HepG2 (cell line): ENCODE data around the gene TPM2. TPM values are rescaled to one million over a fixed set of nuclear protein-coding genes. Genes with fewer than 3 reads are reported as not detected.

Source experiments
- CREM ChIP-seq, 2 experiments: sonication (generic) in 1 of 2; formaldehyde crosslinking in 1 of 2; IDR thresholded peaks; 2 replicates each; pipeline versions ENCODE4 v1.4.0 to v1.6.1; 2016 to 2020; ENCODE audit warnings: antibody characterized with exemption in 1 of 2, mild to moderate bottlenecking in 1 of 2, missing genetic modification reagents in 1 of 2
- HNF1A ChIP-seq, 2 experiments: sonication (generic) in 1 of 2; formaldehyde crosslinking in 1 of 2; IDR thresholded peaks; 2 replicates each; pipeline versions ENCODE4 v1.4.0 to v1.6.1; 2016 to 2020; ENCODE audit warnings: borderline replicate concordance in 1 of 2, low read depth in 1 of 2, mild to moderate bottlenecking in 1 of 2, missing genetic modification reagents in 1 of 2
- IKZF4 ChIP-seq: sonication (generic); formaldehyde crosslinking; IDR thresholded peaks from 2 replicates; pipeline ENCODE4 v1.5.1; 2020; ENCODE audit warnings: borderline replicate concordance, mild to moderate bottlenecking, low read depth, missing genetic modification reagents; ENCODE audit errors: not compliant biosample characterization
- KLF12 ChIP-seq: sonication (generic); formaldehyde crosslinking; IDR thresholded peaks from 2 replicates; pipeline ENCODE4 v1.4.0; 2020; ENCODE audit warnings: missing genetic modification reagents, borderline replicate concordance
- RARG ChIP-seq: sonication (generic); formaldehyde crosslinking; IDR thresholded peaks from 2 replicates; pipeline ENCODE4 v1.4.0; 2020; ENCODE audit warnings: low read depth, mild to moderate bottlenecking, missing genetic modification reagents
- RFXANK ChIP-seq: IDR thresholded peaks from 2 replicates; pipeline ENCODE4 v1.6.1; 2016
- SUZ12 ChIP-seq: fragments of 150-350 bp; IDR thresholded peaks from 2 replicates; pipeline ENCODE4 v1.6.1; 2014; ENCODE audit warnings: low read depth, low read length
- TEAD2 ChIP-seq: sonication (generic); formaldehyde crosslinking; IDR thresholded peaks from 2 replicates; pipeline ENCODE4 v1.9.0; 2021; ENCODE audit warnings: missing genetic modification reagents
- ZNF333 ChIP-seq: sonication (generic); formaldehyde crosslinking; IDR thresholded peaks from 2 replicates; pipeline ENCODE4 v1.4.0; 2020; ENCODE audit warnings: mild to moderate bottlenecking, missing genetic modification reagents, borderline replicate concordance
- ZNF556 ChIP-seq: sonication (generic); formaldehyde crosslinking; IDR thresholded peaks from 2 replicates; pipeline ENCODE4 v1.4.0; 2020; ENCODE audit warnings: mild to moderate bottlenecking, missing genetic modification reagents, borderline replicate concordance
- ZNF615 ChIP-seq: sonication (generic); formaldehyde crosslinking; IDR thresholded peaks from 2 replicates; pipeline ENCODE4 v1.5.0; 2020; ENCODE audit warnings: mild to moderate bottlenecking, missing genetic modification reagents, borderline replicate concordance
- ZNF616 ChIP-seq: sonication (generic); formaldehyde crosslinking; IDR thresholded peaks from 2 replicates; pipeline ENCODE4 v1.5.0; 2020; ENCODE audit warnings: low read depth, mild to moderate bottlenecking, missing genetic modification reagents
- ZNF749 ChIP-seq: sonication (generic); formaldehyde crosslinking; IDR thresholded peaks from 2 replicates; pipeline ENCODE4 v1.8.0; 2022; ENCODE audit warnings: mild to moderate bottlenecking, missing genetic modification reagents, moderate library complexity, borderline replicate concordance
- polyA plus RNA-seq, 8 experiments: library from polyadenylated mRNA; depleted of rRNA in 3 of 8; stranded (reverse) in 7 of 8; unstranded in 1 of 8; fragments of >200 nt; fragmentation: Illumina TruSeq in 4 of 8; extraction: Trizol in 4 of 8; gene quantifications; 2 replicates each; pipeline versions ENCODE4 v1.2.1 to v1.2.3, GENCODE V29; 2011 to 2016; ENCODE audit warnings: low read depth in 4 of 8, missing spikeins in 1 of 8, mixed read lengths in 1 of 8; ENCODE audit not compliant: insufficient read depth in 1 of 8
- total RNA-seq, 5 experiments: library from RNA; depleted of rRNA; stranded (reverse); fragments of >200 nt; fragmentation: Illumina TruSeq; extraction: Trizol; gene quantifications; 2 replicates each; pipeline ENCODE4 v1.2.3, GENCODE V29; 2016; ENCODE audit warnings: low read depth in 1 of 5
- TF ChIP-seq, protein P1 (sequence below): fragments of 450-650 bp; IDR thresholded peaks from 2 replicates; pipeline ENCODE4 v1.6.1; 2017
- TF ChIP-seq, protein P2 (sequence below): sonication (generic); formaldehyde crosslinking; IDR thresholded peaks from 2 replicates; pipeline ENCODE4 v1.5.0; 2020; ENCODE audit warnings: missing genetic modification reagents, mild to moderate bottlenecking, borderline replicate concordance
- TF ChIP-seq, protein P3 (sequence below): sonication (generic); formaldehyde crosslinking; IDR thresholded peaks from 2 replicates; pipeline ENCODE4 v1.5.0; 2020; ENCODE audit warnings: missing genetic modification reagents, mild to moderate bottlenecking, borderline replicate concordance
- TF ChIP-seq, protein P4 (sequence below): sonication (generic); formaldehyde crosslinking; conservative IDR thresholded peaks from 2 replicates; pipeline ENCODE4 v1.4.0; 2020; ENCODE audit warnings: mild to moderate bottlenecking, missing genetic modification reagents, moderate library complexity

Gene TPM2
- total and polyA plus RNA-seq, 2 of the 13 experiments (the other 11 are each of a cell fraction or from before 2014, with no cell fraction given): 3.1 to 10.7 TPM

DNA sequence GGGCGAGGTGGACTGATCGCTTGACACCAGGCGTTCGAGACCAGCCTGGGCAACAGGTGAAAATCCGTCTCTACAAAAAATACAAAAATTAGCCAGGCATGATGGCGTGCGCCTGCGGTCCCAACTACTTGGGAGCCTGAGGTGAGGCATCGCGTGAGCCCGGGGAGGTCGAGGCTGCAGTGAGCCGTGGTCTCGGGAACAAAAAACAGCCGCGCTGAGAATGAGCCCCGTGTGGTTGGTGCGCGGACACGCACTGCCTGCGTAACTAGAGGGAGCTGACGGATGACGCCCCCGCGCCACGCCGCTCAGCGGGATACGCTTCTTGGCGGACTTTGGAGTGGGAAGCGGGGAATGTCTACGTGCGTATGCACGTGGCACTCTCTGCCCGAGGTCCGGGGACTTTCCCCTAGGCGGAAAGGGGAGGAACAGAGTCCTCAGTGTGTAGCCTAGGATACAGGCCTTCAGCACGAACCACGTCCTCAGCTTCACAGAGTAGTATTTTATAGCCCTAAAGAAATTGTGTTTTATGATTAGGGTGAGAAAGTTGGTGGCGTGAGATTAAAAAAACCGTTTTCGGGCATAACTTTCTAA, 32.1 kb downstream of the TPM2 start, which contains the start of gene RMRP (continued):
- TF ChIP-seq KLF12 (peak; percentile 92; the same call in 1 of the 2 replicates), ZNF333 (CRISPR knock-in tag) (no peak), SUZ12 (no peak), RARG (CRISPR knock-in tag) (no peak; the same call in 1 of the 2 replicates), HNF1A (IDR thresholded peaks at IDR 0.05; ENCODE audit: low read depth) (peak; percentile 65), HNF1A (CRISPR knock-in tag; IDR thresholded peaks at IDR 0.05; ENCODE audit: borderline replicate concordance) (peak; percentile 78), RFXANK (CRISPR knock-in tag) (no peak; the same call in 1 of the 2 replicates), ZNF556 (CRISPR knock-in tag) (peak; percentile 94; the same call in 1 of the 2 replicates), ZNF749 (CRISPR knock-in tag) (peak; percentile 97), ZNF616 (CRISPR knock-in tag) (peak; percentile 89), TEAD2 (CRISPR knock-in tag) (peak; percentile 93), IKZF4 (CRISPR knock-in tag) (peak; percentile 78), CREM (IDR thresholded peaks at IDR 0.05) (peak; percentile 83), CREM (CRISPR knock-in tag; IDR thresholded peaks at IDR 0.05) (peak; percentile 45), ZNF615 (CRISPR knock-in tag) (no peak)
- TF ChIP-seq, protein P1, sequence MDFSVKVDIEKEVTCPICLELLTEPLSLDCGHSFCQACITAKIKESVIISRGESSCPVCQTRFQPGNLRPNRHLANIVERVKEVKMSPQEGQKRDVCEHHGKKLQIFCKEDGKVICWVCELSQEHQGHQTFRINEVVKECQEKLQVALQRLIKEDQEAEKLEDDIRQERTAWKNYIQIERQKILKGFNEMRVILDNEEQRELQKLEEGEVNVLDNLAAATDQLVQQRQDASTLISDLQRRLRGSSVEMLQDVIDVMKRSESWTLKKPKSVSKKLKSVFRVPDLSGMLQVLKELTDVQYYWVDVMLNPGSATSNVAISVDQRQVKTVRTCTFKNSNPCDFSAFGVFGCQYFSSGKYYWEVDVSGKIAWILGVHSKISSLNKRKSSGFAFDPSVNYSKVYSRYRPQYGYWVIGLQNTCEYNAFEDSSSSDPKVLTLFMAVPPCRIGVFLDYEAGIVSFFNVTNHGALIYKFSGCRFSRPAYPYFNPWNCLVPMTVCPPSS: no peak
- TF ChIP-seq, protein P2, sequence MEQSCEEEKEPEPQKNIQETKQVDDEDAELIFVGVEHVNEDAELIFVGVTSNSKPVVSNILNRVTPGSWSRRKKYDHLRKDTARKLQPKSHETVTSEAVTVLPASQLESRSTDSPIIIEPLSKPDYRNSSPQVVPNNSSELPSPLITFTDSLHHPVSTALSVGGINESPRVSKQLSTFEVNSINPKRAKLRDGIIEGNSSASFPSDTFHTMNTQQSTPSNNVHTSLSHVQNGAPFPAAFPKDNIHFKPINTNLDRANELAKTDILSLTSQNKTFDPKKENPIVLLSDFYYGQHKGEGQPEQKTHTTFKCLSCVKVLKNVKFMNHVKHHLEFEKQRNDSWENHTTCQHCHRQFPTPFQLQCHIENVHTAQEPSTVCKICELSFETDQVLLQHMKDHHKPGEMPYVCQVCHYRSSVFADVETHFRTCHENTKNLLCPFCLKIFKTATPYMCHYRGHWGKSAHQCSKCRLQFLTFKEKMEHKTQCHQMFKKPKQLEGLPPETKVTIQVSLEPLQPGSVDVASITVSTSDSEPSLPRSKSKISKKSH (CRISPR knock-in tag): peak; percentile 64
- TF ChIP-seq, protein P3, sequence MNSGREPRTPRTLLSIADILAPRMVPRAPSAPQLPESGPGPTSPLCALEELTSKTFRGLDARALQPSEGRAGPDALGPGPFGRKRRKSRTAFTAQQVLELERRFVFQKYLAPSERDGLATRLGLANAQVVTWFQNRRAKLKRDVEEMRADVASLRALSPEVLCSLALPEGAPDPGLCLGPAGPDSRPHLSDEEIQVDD (CRISPR knock-in tag): peak; percentile 90; the same call in 1 of the 2 replicates
- TF ChIP-seq, protein P4, sequence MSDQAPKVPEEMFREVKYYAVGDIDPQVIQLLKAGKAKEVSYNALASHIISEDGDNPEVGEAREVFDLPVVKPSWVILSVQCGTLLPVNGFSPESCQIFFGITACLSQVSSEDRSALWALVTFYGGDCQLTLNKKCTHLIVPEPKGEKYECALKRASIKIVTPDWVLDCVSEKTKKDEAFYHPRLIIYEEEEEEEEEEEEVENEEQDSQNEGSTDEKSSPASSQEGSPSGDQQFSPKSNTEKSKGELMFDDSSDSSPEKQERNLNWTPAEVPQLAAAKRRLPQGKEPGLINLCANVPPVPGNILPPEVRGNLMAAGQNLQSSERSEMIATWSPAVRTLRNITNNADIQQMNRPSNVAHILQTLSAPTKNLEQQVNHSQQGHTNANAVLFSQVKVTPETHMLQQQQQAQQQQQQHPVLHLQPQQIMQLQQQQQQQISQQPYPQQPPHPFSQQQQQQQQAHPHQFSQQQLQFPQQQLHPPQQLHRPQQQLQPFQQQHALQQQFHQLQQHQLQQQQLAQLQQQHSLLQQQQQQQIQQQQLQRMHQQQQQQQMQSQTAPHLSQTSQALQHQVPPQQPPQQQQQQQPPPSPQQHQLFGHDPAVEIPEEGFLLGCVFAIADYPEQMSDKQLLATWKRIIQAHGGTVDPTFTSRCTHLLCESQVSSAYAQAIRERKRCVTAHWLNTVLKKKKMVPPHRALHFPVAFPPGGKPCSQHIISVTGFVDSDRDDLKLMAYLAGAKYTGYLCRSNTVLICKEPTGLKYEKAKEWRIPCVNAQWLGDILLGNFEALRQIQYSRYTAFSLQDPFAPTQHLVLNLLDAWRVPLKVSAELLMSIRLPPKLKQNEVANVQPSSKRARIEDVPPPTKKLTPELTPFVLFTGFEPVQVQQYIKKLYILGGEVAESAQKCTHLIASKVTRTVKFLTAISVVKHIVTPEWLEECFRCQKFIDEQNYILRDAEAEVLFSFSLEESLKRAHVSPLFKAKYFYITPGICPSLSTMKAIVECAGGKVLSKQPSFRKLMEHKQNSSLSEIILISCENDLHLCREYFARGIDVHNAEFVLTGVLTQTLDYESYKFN: peak; percentile 82
